RPMI8226 (cell line): ENCODE measurements around the gene PDGFC.
A peak's percentile ranks its signal among the peaks of the same experiment; 100 is the strongest.

Source experiments
- DNase-seq: peaks from one replicate; pipeline ENCODE4 v3.0.0-alpha.2; 2015

The PDGFC gene

DNA sequence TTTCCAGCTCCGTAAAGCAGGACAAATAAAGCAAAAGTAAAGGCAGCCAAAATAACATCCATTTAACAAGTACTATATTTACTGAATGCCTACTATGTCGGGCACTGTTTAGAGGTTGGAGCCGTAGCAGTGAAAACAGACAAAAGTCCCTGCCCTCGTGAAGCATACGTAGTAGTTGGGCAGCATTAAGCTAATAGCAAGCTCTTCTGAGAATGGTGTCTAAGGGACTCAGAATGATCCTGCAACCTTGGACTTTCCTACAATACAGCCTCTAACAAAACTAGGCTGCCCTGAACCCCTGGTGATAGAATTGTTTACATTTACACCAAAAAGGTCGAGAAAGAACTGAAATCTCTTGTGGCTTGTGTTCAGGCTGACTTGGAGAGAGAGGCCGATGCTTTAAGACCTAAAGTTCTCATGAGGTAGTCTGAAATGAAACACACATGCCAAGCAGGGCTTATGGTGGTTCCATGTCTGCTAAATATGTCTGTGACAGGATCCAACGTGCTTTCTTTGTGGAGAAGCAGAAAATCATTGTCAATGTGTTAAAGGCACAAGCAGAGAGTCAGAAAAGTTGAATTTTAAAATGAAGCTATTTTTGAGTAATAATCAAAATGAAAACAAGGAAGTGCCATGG lies 898 bp upstream of the PDGFC start:
- peak; percentile 15 for DNase-seq

DNA sequence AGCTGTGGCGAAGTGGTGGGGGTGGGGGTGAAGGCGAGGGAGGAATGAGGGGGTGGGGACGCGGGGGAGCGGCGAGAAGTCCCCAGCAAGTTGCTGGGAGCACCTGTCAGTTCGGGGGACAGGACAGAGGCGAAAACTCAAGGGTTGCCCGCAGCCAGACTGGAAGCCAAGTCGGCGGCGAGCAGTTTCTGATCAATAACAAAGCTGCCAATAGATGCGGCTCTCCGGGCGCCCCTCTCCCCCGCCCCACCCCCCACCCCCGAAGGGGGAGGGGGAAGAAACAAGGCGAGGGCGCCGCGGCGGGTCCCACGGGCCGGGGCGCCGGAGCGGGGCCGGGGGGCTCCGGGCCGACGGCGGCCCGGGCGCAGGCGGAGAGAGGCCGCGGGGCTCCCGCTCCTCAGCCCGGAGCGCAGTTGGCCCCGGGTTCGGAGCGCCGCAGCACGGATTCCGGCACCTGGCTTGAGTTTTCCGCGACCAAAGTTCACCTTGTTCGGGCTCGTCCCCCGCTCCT lies 379 bp downstream of the PDGFC start:
- peak; percentile 7 for DNase-seq

- peak; percentile 32 for DNase-seq
Observed at GRCh38 chr4:156970501-156971164, 966 bp downstream of the PDGFC start.

GRCh38 chr4:156969911-156970310 lies 1.7 kb downstream of the PDGFC start:
- no peak for DNase-seq

DNA sequence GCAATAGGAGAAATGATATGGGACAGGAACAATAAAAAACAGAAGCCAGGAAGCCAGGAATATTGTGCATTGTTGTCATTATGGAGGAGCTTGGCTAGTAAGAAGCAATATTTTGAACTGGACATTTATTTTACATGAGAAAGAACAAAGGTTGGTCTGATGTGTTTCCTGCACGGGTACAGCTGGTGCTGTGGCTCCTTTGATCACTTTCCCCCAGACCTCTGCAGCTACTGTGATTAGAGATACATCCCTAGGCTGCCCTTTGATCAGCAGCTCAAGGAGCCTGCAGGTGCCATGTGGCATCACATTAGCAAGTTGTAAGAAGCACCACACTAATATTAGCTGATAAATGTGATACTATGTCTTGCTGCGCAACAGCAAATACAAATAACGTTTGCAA lies 2.5 kb downstream of the PDGFC start:
- DNase-seq = no peak

GRCh38 chr4:156968479-156968984 lies 3.1 kb downstream of the PDGFC start:
- DNase-seq = peak; percentile 60

GRCh38 chr4:156966836-156967235 lies 4.8 kb downstream of the PDGFC start:
- DNase-seq = no peak

GRCh38 chr4:156963419-156963818 lies 8.2 kb downstream of the PDGFC start:
- DNase-seq = no peak

DNA sequence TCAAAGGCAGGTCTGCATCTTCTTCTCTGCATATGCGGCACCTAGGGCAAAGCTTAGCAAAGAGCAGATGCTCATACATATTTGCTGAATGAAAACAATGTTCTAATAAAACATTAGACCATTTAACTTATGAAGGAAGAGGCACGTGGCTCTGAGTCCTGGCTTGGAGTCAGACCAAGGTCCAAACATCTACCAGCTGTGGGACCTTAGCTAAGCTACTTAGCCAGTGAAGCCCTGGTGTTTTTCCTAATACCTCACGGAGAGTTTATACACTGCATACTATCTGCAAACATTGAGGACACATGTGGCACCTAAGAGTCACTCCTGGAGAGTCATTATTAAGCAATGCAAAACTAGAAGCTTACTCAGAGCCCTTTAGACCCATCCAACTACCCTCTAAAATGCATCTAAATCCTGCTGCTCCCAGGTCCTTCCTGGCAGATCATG lies 9.0 kb downstream of the PDGFC start:
- DNase-seq = no peak

DNA sequence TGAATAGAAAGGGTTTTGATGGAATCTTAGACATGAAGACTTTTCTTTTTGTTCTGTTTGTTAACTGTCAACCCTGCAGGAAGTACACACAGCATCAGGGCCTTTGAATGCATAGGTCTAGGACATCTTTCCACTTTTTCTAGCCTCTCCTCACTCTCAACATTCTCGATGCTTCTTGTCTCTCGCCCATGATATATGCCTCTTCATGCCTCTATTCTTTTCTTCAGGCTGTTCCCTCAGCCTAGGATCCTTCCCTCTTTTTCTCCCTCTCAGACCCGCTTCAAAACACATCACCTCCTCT lies 9.6 kb downstream of the PDGFC start:
- DNase-seq = no peak

GRCh38 chr4:156961196-156962057 lies 10.2 kb downstream of the PDGFC start:
- DNase-seq = no peak

- DNase-seq = no peak
Observed at GRCh38 chr4:156959298-156959702, 12.3 kb downstream of the PDGFC start.

DNA sequence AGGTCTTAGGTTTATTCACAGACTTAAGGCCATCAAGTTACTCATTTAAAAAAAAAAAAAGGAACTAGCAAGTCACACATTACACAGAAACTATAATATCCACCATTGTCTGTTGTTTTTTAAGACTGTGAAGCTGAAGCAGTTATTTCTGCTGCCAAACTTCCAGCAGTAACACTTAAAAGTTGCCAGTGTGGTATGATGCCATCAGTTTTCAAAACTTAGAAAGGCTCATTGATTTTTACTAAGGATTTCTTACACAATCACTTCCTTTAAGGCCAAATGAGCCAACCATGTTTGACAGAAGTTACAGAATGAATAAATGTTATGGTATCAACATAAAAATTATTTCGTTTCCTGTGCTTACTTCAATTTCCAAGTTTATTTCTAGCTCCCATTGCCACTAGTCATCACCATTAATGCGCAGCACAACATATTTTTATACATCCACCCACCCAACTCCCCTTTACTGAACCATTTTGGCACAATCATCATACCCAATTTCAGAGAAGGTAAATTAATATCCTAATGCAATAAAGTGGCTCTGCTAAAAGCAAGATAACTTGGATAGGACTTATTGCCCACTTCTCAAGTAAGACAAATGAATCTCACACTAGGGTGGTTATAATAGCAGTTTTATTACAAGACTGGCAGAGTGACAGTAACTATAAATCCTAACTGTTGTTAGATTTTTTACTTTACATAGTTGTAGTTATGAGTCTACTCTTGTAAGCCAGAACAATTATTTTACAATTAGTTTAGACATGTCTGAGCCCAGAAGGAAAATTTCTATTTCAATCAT lies 13.1 kb downstream of the PDGFC start:
- DNase-seq = no peak

- DNase-seq = no peak
Observed at GRCh38 chr4:156957556-156957955, 14.0 kb downstream of the PDGFC start.

DNA sequence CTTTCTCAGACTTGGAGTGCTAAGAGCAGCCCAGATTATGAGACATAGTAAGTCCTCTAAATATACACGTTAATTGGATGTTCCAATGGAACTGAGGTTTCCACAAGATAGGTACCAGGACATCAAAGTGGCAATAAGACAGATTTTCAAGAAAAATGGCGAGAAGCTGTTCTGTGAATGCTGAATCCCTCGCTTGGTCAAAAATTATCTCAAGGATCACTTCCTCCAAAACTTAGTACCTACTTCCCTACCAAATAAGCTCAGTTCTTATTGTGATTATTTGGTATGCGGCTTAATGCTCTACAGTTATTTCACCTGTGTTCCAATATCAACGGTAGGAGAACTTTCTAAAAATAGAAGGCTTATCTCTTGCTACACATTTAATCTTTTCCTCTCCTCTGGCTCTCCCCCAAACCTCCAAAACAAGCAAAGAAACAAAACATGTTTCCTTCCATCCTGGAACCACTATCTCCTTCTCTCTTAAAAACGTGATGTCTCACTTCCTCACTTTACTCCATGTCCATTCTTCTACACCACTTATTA lies 14.7 kb downstream of the PDGFC start:
- DNase-seq = no peak

DNA sequence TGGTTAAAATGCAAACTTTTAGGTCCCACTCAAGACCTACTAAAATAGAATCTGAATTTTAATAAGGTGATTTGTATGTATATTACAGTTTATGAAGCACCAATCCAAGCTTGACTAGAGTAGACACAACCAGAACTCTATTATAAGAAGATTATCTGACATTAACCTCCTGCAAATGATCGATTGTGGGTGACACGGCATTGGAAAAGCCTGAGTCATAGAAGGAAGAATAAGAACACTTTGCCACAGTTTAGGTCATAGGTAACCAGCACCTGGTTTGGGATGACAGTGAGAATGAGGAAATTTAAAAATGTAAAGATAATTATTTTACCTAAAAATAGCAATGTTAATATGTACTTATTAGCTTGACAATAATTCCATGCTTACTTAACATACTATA lies 15.2 kb downstream of the PDGFC start:
- no peak for DNase-seq

- DNase-seq = no peak
Observed at GRCh38 chr4:156954587-156954986, 17.0 kb downstream of the PDGFC start.

GRCh38 chr4:156953951-156954350 lies 17.6 kb downstream of the PDGFC start:
- no peak for DNase-seq

DNA sequence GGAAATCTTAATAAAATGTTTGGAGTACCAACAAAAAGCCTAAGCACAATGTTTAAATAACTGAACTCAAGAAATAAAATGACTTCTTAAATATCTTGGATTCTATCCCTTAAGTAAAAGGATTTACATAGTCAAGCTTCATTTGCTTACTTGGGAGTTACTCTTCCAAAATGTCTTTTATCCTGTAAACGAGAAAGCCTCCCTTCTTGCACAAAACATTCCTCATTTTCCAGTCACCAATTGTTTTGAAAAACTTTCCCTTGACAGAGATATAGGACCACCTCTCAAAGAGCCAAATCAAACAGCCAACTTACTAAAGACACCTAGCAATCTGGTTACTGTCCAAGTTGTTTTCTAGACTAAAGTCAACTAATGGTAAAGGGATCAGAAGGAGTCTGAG lies 18.6 kb downstream of the PDGFC start:
- no peak for DNase-seq

GRCh38 chr4:156952078-156952759 lies 19.4 kb downstream of the PDGFC start:
- DNase-seq = no peak

- no peak for DNase-seq
Observed at GRCh38 chr4:156950948-156951347, 20.7 kb downstream of the PDGFC start.

DNA sequence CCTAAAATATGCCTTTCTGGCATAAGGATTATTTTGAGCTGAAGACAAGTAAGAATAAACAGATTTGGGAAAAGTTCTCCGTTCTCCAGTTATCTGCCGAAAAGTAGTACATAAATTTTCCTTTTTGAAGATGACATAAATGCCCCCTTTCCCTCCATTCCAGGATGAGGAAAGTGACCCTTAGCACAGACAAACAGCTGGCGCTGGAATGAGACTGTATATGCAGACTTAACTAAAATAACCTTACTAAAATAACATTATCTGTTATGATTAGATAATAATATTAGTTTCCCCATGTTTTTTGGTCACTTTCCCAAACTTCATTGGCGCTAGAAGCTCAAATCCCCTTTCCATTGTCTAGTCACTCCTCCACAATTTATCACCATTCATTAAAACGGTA lies 21.5 kb downstream of the PDGFC start:
- no peak for DNase-seq
